ENCODE data around the gene ST6GALNAC5.

The ST6GALNAC5 gene

GRCh38 chr1:77047978-77048614 is 180.8 kb downstream of the ST6GALNAC5 start:
- DNase-seq (ENCODE audit: low spot score): no peak

- no peak for DNase-seq (ENCODE audit: low spot score)
Measured at GRCh38 chr1:77048615-77049005, 181.3 kb downstream of the ST6GALNAC5 start.

- DNase-seq (ENCODE audit: low spot score): no peak
Measured at GRCh38 chr1:77051425-77051824, 184.1 kb downstream of the ST6GALNAC5 start.

- no peak for DNase-seq (ENCODE audit: low spot score)
Measured at GRCh38 chr1:77056525-77056924, 189.2 kb downstream of the ST6GALNAC5 start.

GRCh38 chr1:77057994-77058585 is 190.8 kb downstream of the ST6GALNAC5 start:
- no peak for DNase-seq (ENCODE audit: low spot score)

- DNase-seq (ENCODE audit: low spot score): no peak
Measured at GRCh38 chr1:77060000-77060399, 192.7 kb downstream of the ST6GALNAC5 start.

GRCh38 chr1:77061162-77061561 is 193.9 kb downstream of the ST6GALNAC5 start:
- DNase-seq (ENCODE audit: low spot score): no peak

GRCh38 chr1:77063118-77063517 is 195.8 kb downstream of the ST6GALNAC5 start:
- no peak for DNase-seq (ENCODE audit: low spot score)

- DNase-seq (ENCODE audit: low spot score): no peak
Measured at GRCh38 chr1:77064246-77064645, 197.0 kb downstream of the ST6GALNAC5 start.

GRCh38 chr1:77065693-77066342 is 198.5 kb downstream of the ST6GALNAC5 start:
- no peak for DNase-seq (ENCODE audit: low spot score)

- no peak for DNase-seq (ENCODE audit: low spot score)
Measured at GRCh38 chr1:77068013-77068412, 200.7 kb downstream of the ST6GALNAC5 start.

- no peak for DNase-seq (ENCODE audit: low spot score)
Measured at GRCh38 chr1:77076759-77077158, 209.5 kb downstream of the ST6GALNAC5 start.

- no peak for DNase-seq (ENCODE audit: low spot score)
Measured at GRCh38 chr1:77081834-77082233, 214.6 kb downstream of the ST6GALNAC5 start.

GRCh38 chr1:77084457-77084856 is 217.2 kb downstream of the ST6GALNAC5 start:
- DNase-seq (ENCODE audit: low spot score): no peak

- no peak for DNase-seq (ENCODE audit: low spot score)
Measured at GRCh38 chr1:77085109-77085508, 217.8 kb downstream of the ST6GALNAC5 start.

- no peak for DNase-seq (ENCODE audit: low spot score)
Measured at GRCh38 chr1:77089756-77090155, 222.5 kb downstream of the ST6GALNAC5 start.

- no peak for DNase-seq (ENCODE audit: low spot score)
Measured at GRCh38 chr1:77095236-77095635, 228.0 kb downstream of the ST6GALNAC5 start.

- no peak for DNase-seq (ENCODE audit: low spot score)
Measured at GRCh38 chr1:77096496-77097255, 229.4 kb downstream of the ST6GALNAC5 start.

GRCh38 chr1:77100875-77101274 is 233.6 kb downstream of the ST6GALNAC5 start:
- no peak for DNase-seq (ENCODE audit: low spot score)

GRCh38 chr1:77103486-77103885 is 236.2 kb downstream of the ST6GALNAC5 start:
- DNase-seq (ENCODE audit: low spot score): no peak

GRCh38 chr1:77104672-77105071 is 237.4 kb downstream of the ST6GALNAC5 start:
- DNase-seq (ENCODE audit: low spot score): no peak
